Gastroesophageal sphincter (tissue), 3 donors: Measurements from ENCODE around the gene TACR1.

Experiments
- EP300 ChIP-seq: sonication (generic); formaldehyde crosslinking; IDR thresholded peaks from one replicate; pipeline ENCODE4 v1.6.1; 2017; ENCODE audit warnings: antibody characterized with exemption, mild to moderate bottlenecking
- POLR2A ChIP-seq, 2 donors: fragments of 450-650 bp; IDR thresholded peaks; one replicate each; pipeline ENCODE4 v1.6.1; 2017; ENCODE audit warnings: antibody characterized with exemption in 2 of 2, mild to moderate bottlenecking in 2 of 2, moderate library complexity in 1 of 2
- POLR2AphosphoS5 ChIP-seq: sonication (generic); formaldehyde crosslinking; IDR thresholded peaks from one replicate; pipeline ENCODE4 v1.6.1; 2017; ENCODE audit warnings: antibody characterized with exemption
- TF ChIP-seq, protein P1 (sequence below), 4 experiments: fragments of 200-600 bp in 2 of 4; fragments of 450-650 bp in 2 of 4; sonication (generic) in 1 of 4; IDR thresholded peaks; one replicate each; pipeline ENCODE4 v1.5.1; 2017 to 2019; ENCODE audit warnings: antibody characterized with exemption in 4 of 4, mild to moderate bottlenecking in 2 of 4, moderate library complexity in 2 of 4

DNA sequence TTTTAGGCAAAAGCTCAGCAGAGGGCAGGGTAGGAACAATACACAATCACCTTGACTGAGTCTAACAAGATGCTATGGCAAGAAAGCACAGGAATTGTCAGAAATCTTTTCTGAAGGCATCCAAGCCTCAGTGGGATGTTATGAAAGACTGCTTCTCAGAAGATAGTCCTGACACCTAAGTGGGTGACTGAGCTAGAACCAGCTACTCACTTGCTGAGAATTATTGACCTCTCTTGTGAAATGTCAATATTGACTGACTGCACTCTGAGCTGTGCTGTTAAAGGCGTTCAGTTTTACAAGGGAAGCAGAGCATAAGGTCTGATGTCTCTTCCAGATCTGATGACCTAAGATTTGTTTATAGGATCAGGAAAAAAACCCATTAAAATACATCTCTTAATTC lies 46.1 kb downstream of the TACR1 start:
- TF ChIP-seq, protein P1, sequence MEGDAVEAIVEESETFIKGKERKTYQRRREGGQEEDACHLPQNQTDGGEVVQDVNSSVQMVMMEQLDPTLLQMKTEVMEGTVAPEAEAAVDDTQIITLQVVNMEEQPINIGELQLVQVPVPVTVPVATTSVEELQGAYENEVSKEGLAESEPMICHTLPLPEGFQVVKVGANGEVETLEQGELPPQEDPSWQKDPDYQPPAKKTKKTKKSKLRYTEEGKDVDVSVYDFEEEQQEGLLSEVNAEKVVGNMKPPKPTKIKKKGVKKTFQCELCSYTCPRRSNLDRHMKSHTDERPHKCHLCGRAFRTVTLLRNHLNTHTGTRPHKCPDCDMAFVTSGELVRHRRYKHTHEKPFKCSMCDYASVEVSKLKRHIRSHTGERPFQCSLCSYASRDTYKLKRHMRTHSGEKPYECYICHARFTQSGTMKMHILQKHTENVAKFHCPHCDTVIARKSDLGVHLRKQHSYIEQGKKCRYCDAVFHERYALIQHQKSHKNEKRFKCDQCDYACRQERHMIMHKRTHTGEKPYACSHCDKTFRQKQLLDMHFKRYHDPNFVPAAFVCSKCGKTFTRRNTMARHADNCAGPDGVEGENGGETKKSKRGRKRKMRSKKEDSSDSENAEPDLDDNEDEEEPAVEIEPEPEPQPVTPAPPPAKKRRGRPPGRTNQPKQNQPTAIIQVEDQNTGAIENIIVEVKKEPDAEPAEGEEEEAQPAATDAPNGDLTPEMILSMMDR (IDR thresholded peaks at IDR 0.05): no peak
- TF ChIP-seq POLR2A (IDR thresholded peaks at IDR 0.05) (no peak), POLR2AphosphoS5 (no peak), EP300 (no peak)
